ENCODE data around the gene EDEM3. TPM values are rescaled to one million over a fixed set of nuclear protein-coding genes. Genes with fewer than 3 reads are reported as not detected.
A peak's percentile ranks its signal among the peaks of the same experiment; 100 is the strongest.

EDEM3 gene
- total RNA-seq, 1 experiment from 2014 or later: 14.1 TPM

GRCh38 chr1:184693011-184693410 lies 61.6 kb downstream of the EDEM3 start:
- no peak for DNase-seq
- POLR2A ChIA-PET: no interaction called here
- no peak overlapping the region for H3K4me3 Mint-ChIP-seq (ENCODE audit: unreplicated experiment)
- Histone ChIP-seq H3K9me3 (no peaks in the 10 kb centered on the region), H3K36me3 (ENCODE audit: control insufficient read depth, insufficient read depth, low read length) (no peaks in the 10 kb centered on the region), H3K4me1 (no peaks in the 10 kb centered on the region), H3K27me3 (replicated peaks; ENCODE audit: control insufficient read depth, insufficient read depth, low read length) (no peaks in the 10 kb centered on the region), H3K4me3 (ENCODE audit: low read depth, low read length) (no peak overlapping the region)
- H3K36me3 Mint-ChIP-seq (ENCODE audit: insufficient read depth, unreplicated experiment): no peaks in the 10 kb centered on the region
- CTCF ChIA-PET: interaction anchor here (0.7 kb wide), 1 partner anchor 173 kb away, joined by 4 read pairs; no protein-coding TSS in a partner anchor
- no TSS peak for BruUV-seq (replicated peaks)
- TF ChIP-seq, protein P1, sequence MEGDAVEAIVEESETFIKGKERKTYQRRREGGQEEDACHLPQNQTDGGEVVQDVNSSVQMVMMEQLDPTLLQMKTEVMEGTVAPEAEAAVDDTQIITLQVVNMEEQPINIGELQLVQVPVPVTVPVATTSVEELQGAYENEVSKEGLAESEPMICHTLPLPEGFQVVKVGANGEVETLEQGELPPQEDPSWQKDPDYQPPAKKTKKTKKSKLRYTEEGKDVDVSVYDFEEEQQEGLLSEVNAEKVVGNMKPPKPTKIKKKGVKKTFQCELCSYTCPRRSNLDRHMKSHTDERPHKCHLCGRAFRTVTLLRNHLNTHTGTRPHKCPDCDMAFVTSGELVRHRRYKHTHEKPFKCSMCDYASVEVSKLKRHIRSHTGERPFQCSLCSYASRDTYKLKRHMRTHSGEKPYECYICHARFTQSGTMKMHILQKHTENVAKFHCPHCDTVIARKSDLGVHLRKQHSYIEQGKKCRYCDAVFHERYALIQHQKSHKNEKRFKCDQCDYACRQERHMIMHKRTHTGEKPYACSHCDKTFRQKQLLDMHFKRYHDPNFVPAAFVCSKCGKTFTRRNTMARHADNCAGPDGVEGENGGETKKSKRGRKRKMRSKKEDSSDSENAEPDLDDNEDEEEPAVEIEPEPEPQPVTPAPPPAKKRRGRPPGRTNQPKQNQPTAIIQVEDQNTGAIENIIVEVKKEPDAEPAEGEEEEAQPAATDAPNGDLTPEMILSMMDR (IDR thresholded peaks at IDR 0.05; ENCODE audit: insufficient read depth in 1 of 2, low read depth in 1 of 2, low read length in 1 of 2, severe bottlenecking in 1 of 2, unreplicated experiment in 1 of 2): no peak
- no peaks in the 10 kb centered on the region for H3K27me3 Mint-ChIP-seq (ENCODE audit: insufficient read depth, unreplicated experiment)
- H3K9me3 Mint-ChIP-seq (ENCODE audit: unreplicated experiment): no peaks in the 10 kb centered on the region
- H3K27ac Mint-ChIP-seq (ENCODE audit: unreplicated experiment): no peak overlapping the region
- intact Hi-C loops (cut with micrococcal nuclease; ENCODE audit: unreplicated experiment): loop anchor here (10.0 kb wide), 1 partner anchor 318 kb away; no protein-coding TSS in a partner anchor
- no peaks in the 10 kb centered on the region for H3K4me1 Mint-ChIP-seq (ENCODE audit: low read depth, unreplicated experiment)

- ChIA-PET CTCF (interaction anchor here (0.5 to 1.7 kb wide), 11 partner anchors 27 to 616 kb away, joined by 3 to 12 read pairs (median 3); partner anchors contain the start of gene EDEM3), POLR2A (interaction anchor here (0.5 kb wide), 1 partner anchor 305 kb away, joined by 3 read pairs; the partner anchor contains the start of gene C1orf21)
- Histone ChIP-seq H3K27me3 (replicated peaks; ENCODE audit: control insufficient read depth, insufficient read depth, low read length) (no peaks in the 10 kb centered on the region), H3K36me3 (ENCODE audit: control insufficient read depth, insufficient read depth, low read length) (no peaks in the 10 kb centered on the region), H3K4me1 (no peaks in the 10 kb centered on the region), H3K9me3 (no peaks in the 10 kb centered on the region), H3K4me3 (ENCODE audit: low read depth, low read length) (no peak overlapping the region)
- H3K4me3 Mint-ChIP-seq (ENCODE audit: unreplicated experiment): no peak overlapping the region
- TF ChIP-seq, protein P1 (IDR thresholded peaks at IDR 0.05; ENCODE audit: insufficient read depth in 1 of 2, low read depth in 1 of 2, low read length in 1 of 2, severe bottlenecking in 1 of 2, unreplicated experiment in 1 of 2): peak; percentile 75 to 89
- no peaks in the 10 kb centered on the region for H3K36me3 Mint-ChIP-seq (ENCODE audit: insufficient read depth, unreplicated experiment)
- no peaks in the 10 kb centered on the region for H3K9me3 Mint-ChIP-seq (ENCODE audit: unreplicated experiment)
- intact Hi-C loops (cut with micrococcal nuclease; ENCODE audit: unreplicated experiment): loop anchor here (1.0 to 10.0 kb wide), 2 partner anchors 317 to 617 kb away; no protein-coding TSS in a partner anchor
- H3K27ac Mint-ChIP-seq (ENCODE audit: unreplicated experiment): no peak overlapping the region
- peak in 1 of 2 experiments; percentile 36 for DNase-seq
- no TSS peak for BruUV-seq (replicated peaks)
- no peaks in the 10 kb centered on the region for H3K27me3 Mint-ChIP-seq (ENCODE audit: insufficient read depth, unreplicated experiment)
- H3K4me1 Mint-ChIP-seq (ENCODE audit: low read depth, unreplicated experiment): no peaks in the 10 kb centered on the region
Observed at GRCh38 chr1:184691719-184692324, 62.8 kb downstream of the EDEM3 start.

DNA sequence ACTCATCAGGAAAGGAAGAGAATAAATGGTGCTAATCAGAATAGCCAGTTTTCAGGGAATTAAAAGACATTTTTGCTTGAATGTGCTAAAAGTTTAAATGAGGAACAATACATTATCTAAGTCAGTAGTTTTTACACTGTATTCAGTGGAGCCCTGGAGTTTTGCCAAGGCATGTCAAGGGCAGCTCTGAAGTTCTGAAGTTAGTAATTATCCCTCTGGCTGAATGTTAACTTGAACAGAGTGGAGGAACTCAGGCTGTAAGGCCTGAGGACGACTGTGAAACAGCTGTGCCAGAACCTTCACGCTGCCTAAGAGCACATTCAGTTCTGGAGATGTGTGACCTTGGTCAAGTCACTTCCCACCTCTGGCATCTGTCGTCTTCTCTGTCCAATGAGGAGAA lies 68.1 kb downstream of the EDEM3 start:
- TF ChIP-seq, protein P1 (IDR thresholded peaks at IDR 0.05; ENCODE audit: insufficient read depth in 1 of 2, low read depth in 1 of 2, low read length in 1 of 2, severe bottlenecking in 1 of 2, unreplicated experiment in 1 of 2): no peak
- peaks cover 6% of the 10 kb centered on the region; the same call in 1 of the 2 replicates for H3K9me3 ChIP-seq
- intact Hi-C loops (cut with micrococcal nuclease; ENCODE audit: unreplicated experiment): loop anchor here (2.0 kb wide), 1 partner anchor 612 kb away; no protein-coding TSS in a partner anchor
- DNase-seq: no peak
- no peaks in the 10 kb centered on the region for H3K4me1 ChIP-seq
- Mint-ChIP-seq H3K4me1 (ENCODE audit: low read depth, unreplicated experiment) (no peaks in the 10 kb centered on the region), H3K27ac (ENCODE audit: unreplicated experiment) (no peak overlapping the region), H3K36me3 (ENCODE audit: insufficient read depth, unreplicated experiment) (no peaks in the 10 kb centered on the region), H3K27me3 (ENCODE audit: insufficient read depth, unreplicated experiment) (no peaks in the 10 kb centered on the region), H3K9me3 (ENCODE audit: unreplicated experiment) (peaks cover 1% of the 10 kb centered on the region), H3K4me3 (ENCODE audit: unreplicated experiment) (no peak overlapping the region)
- no peaks in the 10 kb centered on the region for H3K36me3 ChIP-seq (ENCODE audit: control insufficient read depth, insufficient read depth, low read length)
- CTCF ChIA-PET: no interaction called here
- POLR2A ChIA-PET: no interaction called here
- no peaks in the 10 kb centered on the region for H3K27me3 ChIP-seq (replicated peaks; ENCODE audit: control insufficient read depth, insufficient read depth, low read length)
- BruUV-seq (replicated peaks): no TSS peak
- H3K4me3 ChIP-seq (ENCODE audit: low read depth, low read length): no peak overlapping the region

Measured in Caco-2 (cell line).